HEK293 (cell line): Measurements from ENCODE around the gene LPCAT1.

ENCODE experiments used
- CTCF ChIA-PET: fragments of 350-600 bp; formaldehyde crosslinking; extraction: SDS; loops from one replicate; lab custom pipeline; 2021; ENCODE audit warnings: antibody characterized with exemption; lab: Yijun Ruan, JAX
- POLR2A ChIA-PET: fragments of 300-600 bp; formaldehyde crosslinking; extraction: SDS; loops from one replicate; lab custom pipeline; 2020; ENCODE audit warnings: antibody characterized with exemption, inconsistent platforms; lab: Yijun Ruan, JAX
- H3K27ac ChIP-seq: fragments of 200-500 bp; sonication (Bioruptor generic); 2 replicates; pipeline ENCODE4 v1.5.1; 2014; ENCODE audit warnings: low read depth, low read length, control low read depth, inconsistent platforms; ENCODE audit errors: extremely low read depth
- H3K36me3 ChIP-seq, 2 experiments: fragments of 200-500 bp in 1 of 2; sonication (Bioruptor generic) in 1 of 2; 1 replicate in 1 of 2; 2 replicates in 1 of 2; pipeline ENCODE4 v1.5.1; 2014 to 2017; ENCODE audit warnings: inconsistent platforms in 2 of 2, low read length in 2 of 2; ENCODE audit not compliant: control insufficient read depth in 2 of 2, insufficient read depth in 1 of 2
- H3K4me1 ChIP-seq: fragments of 200-500 bp; sonication (Bioruptor generic); 2 replicates; pipeline ENCODE4 v1.5.1; 2014; ENCODE audit warnings: mild to moderate bottlenecking, low read length, inconsistent platforms; ENCODE audit not compliant: control insufficient read depth, insufficient read depth
- H3K4me3 ChIP-seq: 2 replicates; pipeline ENCODE4 v1.5.1; 2011; ENCODE audit warnings: low read depth, mild to moderate bottlenecking, control low read depth, low read length, moderate library complexity
- H3K9me3 ChIP-seq: fragments of 200-500 bp; sonication (Bioruptor generic); 2 replicates; pipeline ENCODE4 v1.5.1; 2014; ENCODE audit warnings: low read depth, low read length, inconsistent platforms; ENCODE audit not compliant: control insufficient read depth, insufficient read depth
- PRDM1 ChIP-seq: fragments of 450-650 bp; formaldehyde crosslinking; IDR thresholded peaks from 2 replicates; pipeline ENCODE4; 2016; ENCODE audit warnings: missing biosample characterization, missing genetic modification characterization
- PRDM2 ChIP-seq: fragments of 450-650 bp; formaldehyde crosslinking; IDR thresholded peaks from 2 replicates; pipeline ENCODE4 v1.5.1; 2016; ENCODE audit warnings: missing biosample characterization, missing genetic modification characterization, borderline replicate concordance
- SP7 ChIP-seq: fragments of 450-650 bp; formaldehyde crosslinking; IDR thresholded peaks from 2 replicates; pipeline ENCODE4 v1.5.1; 2016; ENCODE audit warnings: missing biosample characterization, missing genetic modification characterization
- ZBTB7A ChIP-seq: fragments of 450-650 bp; formaldehyde crosslinking; IDR thresholded peaks from 2 replicates; pipeline ENCODE4 v1.5.1; 2016; ENCODE audit warnings: low read depth, missing biosample characterization, missing genetic modification characterization
- ZNF121 ChIP-seq: fragments of 450-650 bp; formaldehyde crosslinking; IDR thresholded peaks from 2 replicates; pipeline ENCODE4 v1.5.1; 2016; ENCODE audit warnings: missing biosample characterization, missing genetic modification characterization
- ZNF169 ChIP-seq: fragments of 450-650 bp; formaldehyde crosslinking; IDR thresholded peaks from 2 replicates; pipeline ENCODE4 v1.5.1; 2016; ENCODE audit warnings: missing biosample characterization, missing genetic modification characterization
- ZNF19 ChIP-seq: fragments of 450-650 bp; formaldehyde crosslinking; IDR thresholded peaks from 2 replicates; pipeline ENCODE4; 2016; ENCODE audit warnings: missing biosample characterization, missing genetic modification characterization, low read depth
- ZNF362 ChIP-seq: fragments of 450-650 bp; formaldehyde crosslinking; IDR thresholded peaks from 2 replicates; pipeline ENCODE4 v1.5.1; 2016; ENCODE audit warnings: missing biosample characterization, missing genetic modification characterization
- ZNF518A ChIP-seq: fragments of 450-650 bp; formaldehyde crosslinking; conservative IDR thresholded peaks from 2 replicates; pipeline ENCODE4 v1.5.1; 2016; ENCODE audit warnings: low read depth, missing biosample characterization, missing genetic modification characterization
- ZNF561 ChIP-seq: fragments of 450-650 bp; IDR thresholded peaks from 2 replicates; pipeline ENCODE4 v1.5.1; 2018; ENCODE audit warnings: missing biosample characterization, missing genetic modification characterization, borderline replicate concordance
- ZNF624 ChIP-seq: fragments of 450-650 bp; formaldehyde crosslinking; IDR thresholded peaks from 2 replicates; pipeline ENCODE4 v1.5.1; 2017; ENCODE audit warnings: missing biosample characterization, missing genetic modification characterization
- ZNF670 ChIP-seq: fragments of 450-650 bp; formaldehyde crosslinking; IDR thresholded peaks from 2 replicates; pipeline ENCODE4 v1.5.1; 2016; ENCODE audit warnings: missing biosample characterization, missing genetic modification characterization, low read depth
- ZNF776 ChIP-seq: fragments of 450-650 bp; formaldehyde crosslinking; IDR thresholded peaks from 2 replicates; pipeline ENCODE4 v1.5.0; 2017; ENCODE audit warnings: missing biosample characterization, missing genetic modification characterization, borderline replicate concordance
- ZSCAN4 ChIP-seq: fragments of 450-650 bp; formaldehyde crosslinking; IDR thresholded peaks from 2 replicates; pipeline ENCODE4 v1.5.1; 2017; ENCODE audit warnings: missing biosample characterization, missing genetic modification characterization

The LPCAT1 gene

GRCh38 chr5:1538741-1539392 is 15.1 kb upstream of the LPCAT1 start:
- Histone ChIP-seq H3K27ac (no peak overlapping the region), H3K4me1 (no peaks in the 10 kb centered on the region), H3K4me3 (no peak overlapping the region), H3K9me3 (no peaks in the 10 kb centered on the region), H3K36me3 (no peaks in the 10 kb centered on the region)
- CTCF ChIA-PET: no interaction called here
- POLR2A ChIA-PET: no interaction called here
- TF ChIP-seq ZNF169 (tag by site-specific recombination) (no peak), ZNF362 (no peak), SP7 (tag by site-specific recombination) (no peak), ZNF670 (tag by site-specific recombination) (no peak), ZBTB7A (tag by site-specific recombination) (no peak), PRDM2 (tag by site-specific recombination) (no peak), ZNF518A (tag by site-specific recombination) (no peak), ZNF561 (no peak), ZSCAN4 (tag by site-specific recombination) (no peak), PRDM1 (tag by site-specific recombination) (no peak), ZNF121 (tag by site-specific recombination) (no peak), ZNF624 (tag by site-specific recombination) (no peak), ZNF776 (tag by site-specific recombination) (no peak), ZNF19 (tag by site-specific recombination) (no peak)
- TF ChIP-seq, all 188 proteins: peak for 0
